Measurements from ENCODE around the gene ABCB11. TPM values are rescaled to one million over a fixed set of nuclear protein-coding genes. Genes with fewer than 3 reads are reported as not detected.

The ABCB11 gene
- total RNA-seq, 1 experiment from 2014 or later = 0.05 TPM

DNA sequence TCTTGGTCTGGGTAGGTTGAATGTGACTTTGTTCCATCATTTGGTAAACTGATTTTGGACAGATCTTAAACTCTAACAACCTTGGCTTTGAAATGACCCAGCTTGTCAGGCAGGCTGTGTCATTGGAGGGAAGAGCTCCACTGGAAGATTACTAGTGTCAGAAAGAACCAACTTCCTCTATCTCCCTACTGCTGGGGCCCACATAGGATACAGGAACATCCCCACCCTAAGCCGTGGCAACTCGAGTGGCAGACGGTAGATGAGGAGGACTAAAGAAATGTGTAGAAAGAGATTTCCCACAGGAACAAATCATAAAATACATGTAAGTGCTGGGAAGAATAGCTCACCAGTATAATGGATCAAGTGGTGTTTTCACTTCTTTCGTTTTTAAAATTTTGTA lies 134.3 kb downstream of the ABCB11 start:
- TF ChIP-seq, protein P1, sequence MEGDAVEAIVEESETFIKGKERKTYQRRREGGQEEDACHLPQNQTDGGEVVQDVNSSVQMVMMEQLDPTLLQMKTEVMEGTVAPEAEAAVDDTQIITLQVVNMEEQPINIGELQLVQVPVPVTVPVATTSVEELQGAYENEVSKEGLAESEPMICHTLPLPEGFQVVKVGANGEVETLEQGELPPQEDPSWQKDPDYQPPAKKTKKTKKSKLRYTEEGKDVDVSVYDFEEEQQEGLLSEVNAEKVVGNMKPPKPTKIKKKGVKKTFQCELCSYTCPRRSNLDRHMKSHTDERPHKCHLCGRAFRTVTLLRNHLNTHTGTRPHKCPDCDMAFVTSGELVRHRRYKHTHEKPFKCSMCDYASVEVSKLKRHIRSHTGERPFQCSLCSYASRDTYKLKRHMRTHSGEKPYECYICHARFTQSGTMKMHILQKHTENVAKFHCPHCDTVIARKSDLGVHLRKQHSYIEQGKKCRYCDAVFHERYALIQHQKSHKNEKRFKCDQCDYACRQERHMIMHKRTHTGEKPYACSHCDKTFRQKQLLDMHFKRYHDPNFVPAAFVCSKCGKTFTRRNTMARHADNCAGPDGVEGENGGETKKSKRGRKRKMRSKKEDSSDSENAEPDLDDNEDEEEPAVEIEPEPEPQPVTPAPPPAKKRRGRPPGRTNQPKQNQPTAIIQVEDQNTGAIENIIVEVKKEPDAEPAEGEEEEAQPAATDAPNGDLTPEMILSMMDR (IDR thresholded peaks at IDR 0.05) = no peak
- TF ChIP-seq SIN3A (IDR thresholded peaks at IDR 0.05; ENCODE audit: borderline replicate concordance, insufficient read depth, low read depth, low read length) (no peak), TCF7L2 (IDR thresholded peaks at IDR 0.05; ENCODE audit: low read depth, low read length) (no peak), POLR2AphosphoS5 (IDR thresholded peaks at IDR 0.05; ENCODE audit: low read depth, low read length) (no peak)
- TF ChIP-seq, protein P2, sequence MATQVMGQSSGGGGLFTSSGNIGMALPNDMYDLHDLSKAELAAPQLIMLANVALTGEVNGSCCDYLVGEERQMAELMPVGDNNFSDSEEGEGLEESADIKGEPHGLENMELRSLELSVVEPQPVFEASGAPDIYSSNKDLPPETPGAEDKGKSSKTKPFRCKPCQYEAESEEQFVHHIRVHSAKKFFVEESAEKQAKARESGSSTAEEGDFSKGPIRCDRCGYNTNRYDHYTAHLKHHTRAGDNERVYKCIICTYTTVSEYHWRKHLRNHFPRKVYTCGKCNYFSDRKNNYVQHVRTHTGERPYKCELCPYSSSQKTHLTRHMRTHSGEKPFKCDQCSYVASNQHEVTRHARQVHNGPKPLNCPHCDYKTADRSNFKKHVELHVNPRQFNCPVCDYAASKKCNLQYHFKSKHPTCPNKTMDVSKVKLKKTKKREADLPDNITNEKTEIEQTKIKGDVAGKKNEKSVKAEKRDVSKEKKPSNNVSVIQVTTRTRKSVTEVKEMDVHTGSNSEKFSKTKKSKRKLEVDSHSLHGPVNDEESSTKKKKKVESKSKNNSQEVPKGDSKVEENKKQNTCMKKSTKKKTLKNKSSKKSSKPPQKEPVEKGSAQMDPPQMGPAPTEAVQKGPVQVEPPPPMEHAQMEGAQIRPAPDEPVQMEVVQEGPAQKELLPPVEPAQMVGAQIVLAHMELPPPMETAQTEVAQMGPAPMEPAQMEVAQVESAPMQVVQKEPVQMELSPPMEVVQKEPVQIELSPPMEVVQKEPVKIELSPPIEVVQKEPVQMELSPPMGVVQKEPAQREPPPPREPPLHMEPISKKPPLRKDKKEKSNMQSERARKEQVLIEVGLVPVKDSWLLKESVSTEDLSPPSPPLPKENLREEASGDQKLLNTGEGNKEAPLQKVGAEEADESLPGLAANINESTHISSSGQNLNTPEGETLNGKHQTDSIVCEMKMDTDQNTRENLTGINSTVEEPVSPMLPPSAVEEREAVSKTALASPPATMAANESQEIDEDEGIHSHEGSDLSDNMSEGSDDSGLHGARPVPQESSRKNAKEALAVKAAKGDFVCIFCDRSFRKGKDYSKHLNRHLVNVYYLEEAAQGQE (IDR thresholded peaks at IDR 0.05; ENCODE audit: insufficient read depth in 1 of 2, low read depth in 2 of 2, low read length in 1 of 2) = no peak
- BruUV-seq (replicated peaks) = no TSS peak
- CTCF ChIA-PET = no interaction called here
- DNase-seq (ENCODE audit: low read depth, low spot score) (no peak), ATAC-seq (no peak)
- Histone ChIP-seq H3K27me3 (ENCODE audit: control insufficient read depth, insufficient read depth, low read length) (peaks cover 8% of the 10 kb centered on the region), H3K9me3 (ENCODE audit: control insufficient read depth, insufficient read depth, low read depth, low read length) (no peaks in the 10 kb centered on the region), H3K27ac (ENCODE audit: low read length) (no peak overlapping the region), H3K4me3 (ENCODE audit: low read depth in 2 of 2, low read length in 2 of 2) (no peak overlapping the region), H3K36me3 (ENCODE audit: control insufficient read depth, insufficient read depth, low read length) (no peaks in the 10 kb centered on the region), H3K4me1 (ENCODE audit: control insufficient read depth, insufficient read depth, low read length) (no peaks in the 10 kb centered on the region)
- in situ Hi-C loops (cut with HindIII; ENCODE audit: low pct_unique_long_range_greater_than_20kb, low sequenced_read_pairs) (no loop called here), intact Hi-C loops (cut with micrococcal nuclease; ENCODE audit: unreplicated experiment) (no loop called here)
- POLR2A ChIA-PET = no interaction called here

DNA sequence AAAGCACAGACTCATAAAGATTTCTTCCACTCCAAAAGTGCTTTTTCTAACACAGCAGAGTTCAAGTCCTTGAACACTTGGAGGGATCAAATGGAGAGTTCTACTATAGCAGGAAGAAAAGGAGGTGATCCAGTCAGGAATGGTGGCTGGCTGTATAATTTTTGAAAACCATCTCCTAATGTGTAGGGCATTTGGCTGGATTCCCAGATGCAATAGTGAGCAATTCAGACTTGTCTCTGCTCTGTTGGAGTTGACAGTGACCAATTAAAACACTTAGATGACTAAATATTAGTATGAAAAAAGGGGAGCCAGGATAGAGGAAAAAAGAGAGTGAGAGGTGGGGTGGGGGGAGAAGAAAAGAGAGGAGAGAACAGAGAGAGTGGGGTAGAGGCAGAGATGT lies 135.4 kb downstream of the ABCB11 start:
- H3K36me3 ChIP-seq (ENCODE audit: control insufficient read depth, insufficient read depth, low read length) = no peaks in the 10 kb centered on the region
- TF ChIP-seq, protein P2 (IDR thresholded peaks at IDR 0.05; ENCODE audit: insufficient read depth in 1 of 2, low read depth in 2 of 2, low read length in 1 of 2) = no peak
- no peaks in the 10 kb centered on the region for H3K9me3 ChIP-seq (ENCODE audit: control insufficient read depth, insufficient read depth, low read depth, low read length)
- in situ Hi-C loops (cut with HindIII; ENCODE audit: low pct_unique_long_range_greater_than_20kb, low sequenced_read_pairs) (no loop called here), intact Hi-C loops (cut with micrococcal nuclease; ENCODE audit: unreplicated experiment) (no loop called here)
- no peaks in the 10 kb centered on the region for H3K4me1 ChIP-seq (ENCODE audit: control insufficient read depth, insufficient read depth, low read length)
- BruUV-seq (replicated peaks) = no TSS peak
- POLR2A ChIA-PET = no interaction called here
- CTCF ChIA-PET = no interaction called here
- ATAC-seq = no peak
- H3K4me3 ChIP-seq (ENCODE audit: low read depth in 2 of 2, low read length in 2 of 2) = no peak overlapping the region
- peaks cover 11% of the 10 kb centered on the region for H3K27me3 ChIP-seq (ENCODE audit: control insufficient read depth, insufficient read depth, low read length)
- no peak for DNase-seq (ENCODE audit: low read depth, low spot score)
- H3K27ac ChIP-seq (ENCODE audit: low read length) = no peak overlapping the region
